Prostate gland (tissue), 2 donors: ENCODE data around the gene HS6ST3.

Experiments used
- POLR2A ChIP-seq: fragments of 450-650 bp; IDR thresholded peaks from one replicate; pipeline ENCODE4 v1.6.1; 2016; ENCODE audit warnings: antibody characterized with exemption, mild to moderate bottlenecking
- POLR2AphosphoS5 ChIP-seq: sonication (generic); formaldehyde crosslinking; IDR thresholded peaks from one replicate; pipeline ENCODE4 v1.6.1; 2017; ENCODE audit warnings: antibody characterized with exemption
- TF ChIP-seq, protein P1 (sequence below), 4 experiments: fragments of 200-600 bp in 2 of 4; fragments of 450-650 bp in 2 of 4; sonication (generic) in 2 of 4; IDR thresholded peaks; 1 replicate in 3 of 4; 2 replicates in 1 of 4; pipeline ENCODE4 v1.5.1; 2016 to 2019; ENCODE audit warnings: antibody characterized with exemption in 4 of 4, mild to moderate bottlenecking in 2 of 4, moderate library complexity in 2 of 4

DNA sequence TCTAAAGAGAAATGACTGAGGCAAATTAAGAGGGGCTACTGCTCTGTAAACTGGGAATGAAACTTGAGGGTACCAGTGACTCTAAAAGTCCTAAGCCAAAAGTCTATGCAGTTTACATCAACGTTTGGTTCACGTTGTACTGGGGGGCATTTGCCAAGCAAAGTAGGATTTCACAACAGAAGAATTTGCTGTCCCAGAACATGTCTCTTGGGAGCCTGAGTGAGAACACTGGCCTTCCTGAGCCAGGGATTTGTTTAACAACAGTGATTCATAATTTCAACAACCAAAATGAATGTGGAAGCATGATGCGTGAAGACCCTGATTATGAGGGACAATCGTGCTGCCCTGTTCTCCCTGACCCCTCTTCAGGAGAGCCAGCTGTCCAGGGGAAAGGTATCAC is 726.4 kb downstream of the HS6ST3 start:
- TF ChIP-seq, protein P1, sequence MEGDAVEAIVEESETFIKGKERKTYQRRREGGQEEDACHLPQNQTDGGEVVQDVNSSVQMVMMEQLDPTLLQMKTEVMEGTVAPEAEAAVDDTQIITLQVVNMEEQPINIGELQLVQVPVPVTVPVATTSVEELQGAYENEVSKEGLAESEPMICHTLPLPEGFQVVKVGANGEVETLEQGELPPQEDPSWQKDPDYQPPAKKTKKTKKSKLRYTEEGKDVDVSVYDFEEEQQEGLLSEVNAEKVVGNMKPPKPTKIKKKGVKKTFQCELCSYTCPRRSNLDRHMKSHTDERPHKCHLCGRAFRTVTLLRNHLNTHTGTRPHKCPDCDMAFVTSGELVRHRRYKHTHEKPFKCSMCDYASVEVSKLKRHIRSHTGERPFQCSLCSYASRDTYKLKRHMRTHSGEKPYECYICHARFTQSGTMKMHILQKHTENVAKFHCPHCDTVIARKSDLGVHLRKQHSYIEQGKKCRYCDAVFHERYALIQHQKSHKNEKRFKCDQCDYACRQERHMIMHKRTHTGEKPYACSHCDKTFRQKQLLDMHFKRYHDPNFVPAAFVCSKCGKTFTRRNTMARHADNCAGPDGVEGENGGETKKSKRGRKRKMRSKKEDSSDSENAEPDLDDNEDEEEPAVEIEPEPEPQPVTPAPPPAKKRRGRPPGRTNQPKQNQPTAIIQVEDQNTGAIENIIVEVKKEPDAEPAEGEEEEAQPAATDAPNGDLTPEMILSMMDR (IDR thresholded peaks at IDR 0.05) = no peak
- TF ChIP-seq POLR2A = no peak
- no peak for TF ChIP-seq POLR2AphosphoS5
